NCI-H446 (cell line): ENCODE data around the gene MAPT.
"Not testable (repeated sequence)": the region's sequence is repeated elsewhere in the genome, so short reads cannot be mapped to it uniquely, and the experiment has no call there.

Source experiments
- DNase-seq, 2 experiments: peaks; one replicate each; lab custom pipeline; 2025; lab: John Stamatoyannopoulos, UW

The MAPT gene

GRCh38 chr17:45862127-45862526 lies 32.2 kb upstream of the MAPT start:
- not testable (repeated sequence) for DNase-seq

GRCh38 chr17:45863857-45864654 lies 30.3 kb upstream of the MAPT start:
- DNase-seq: no peak

DNA sequence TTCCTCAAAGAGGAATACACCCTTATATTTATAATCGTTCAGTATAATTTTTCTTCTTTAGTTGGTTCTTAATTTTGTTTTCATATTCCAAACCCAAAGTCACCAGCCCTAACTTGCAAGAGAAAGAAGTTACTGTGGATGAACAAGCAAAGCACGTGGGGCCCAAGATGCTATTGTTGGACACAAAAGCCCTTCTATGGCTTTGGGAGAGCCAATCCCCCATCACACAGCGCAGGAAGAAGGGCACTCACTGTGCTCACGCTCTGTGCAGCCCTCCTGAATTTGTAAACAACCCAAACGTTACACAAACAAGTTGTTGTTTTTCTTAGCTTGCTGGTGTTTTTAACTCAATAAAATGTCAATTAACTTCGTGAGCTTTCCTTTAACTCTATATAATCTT lies 27.2 kb upstream of the MAPT start:
- no peak for DNase-seq

DNA sequence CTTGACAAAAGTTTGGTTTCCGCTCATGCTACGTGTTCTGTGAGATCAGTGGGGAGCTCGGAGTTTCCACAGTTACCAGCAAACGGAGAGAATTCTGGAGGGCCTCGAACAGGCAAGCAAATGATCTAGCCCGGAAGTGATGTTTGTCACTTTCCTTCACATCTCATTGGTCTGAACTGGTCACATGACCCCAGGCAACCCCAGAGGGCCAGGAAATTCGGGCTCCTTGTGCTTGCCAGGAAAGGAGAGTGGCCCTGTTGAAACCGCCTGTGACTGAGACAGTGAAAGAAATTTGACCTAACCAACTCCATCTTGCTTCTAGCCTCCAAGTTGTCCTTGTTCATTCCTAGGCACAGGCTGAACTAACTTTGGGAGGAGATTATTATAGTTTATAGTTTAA lies 26.7 kb upstream of the MAPT start:
- no peak for DNase-seq

DNA sequence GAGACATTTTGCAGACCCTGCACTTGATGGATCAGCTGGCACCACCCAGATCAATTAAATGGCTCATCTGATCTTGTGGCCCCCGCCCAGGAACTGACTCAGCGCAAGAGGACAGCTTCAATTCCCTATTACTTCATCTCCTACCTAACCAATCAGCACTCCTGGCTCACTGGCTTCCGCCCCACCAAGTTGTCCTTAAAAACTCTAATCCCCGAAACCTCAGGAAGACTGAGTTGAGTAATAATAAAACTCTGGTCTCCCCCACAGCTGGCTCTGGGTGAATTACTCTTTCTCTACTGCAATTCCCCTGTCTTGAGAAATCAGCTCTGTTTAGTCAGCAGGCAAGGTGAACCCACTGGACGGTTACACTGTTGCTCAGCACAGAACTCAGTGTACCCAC lies 26.1 kb upstream of the MAPT start:
- DNase-seq: no peak

- no peak for DNase-seq
Observed at GRCh38 chr17:45869676-45870341, 24.5 kb upstream of the MAPT start.

DNA sequence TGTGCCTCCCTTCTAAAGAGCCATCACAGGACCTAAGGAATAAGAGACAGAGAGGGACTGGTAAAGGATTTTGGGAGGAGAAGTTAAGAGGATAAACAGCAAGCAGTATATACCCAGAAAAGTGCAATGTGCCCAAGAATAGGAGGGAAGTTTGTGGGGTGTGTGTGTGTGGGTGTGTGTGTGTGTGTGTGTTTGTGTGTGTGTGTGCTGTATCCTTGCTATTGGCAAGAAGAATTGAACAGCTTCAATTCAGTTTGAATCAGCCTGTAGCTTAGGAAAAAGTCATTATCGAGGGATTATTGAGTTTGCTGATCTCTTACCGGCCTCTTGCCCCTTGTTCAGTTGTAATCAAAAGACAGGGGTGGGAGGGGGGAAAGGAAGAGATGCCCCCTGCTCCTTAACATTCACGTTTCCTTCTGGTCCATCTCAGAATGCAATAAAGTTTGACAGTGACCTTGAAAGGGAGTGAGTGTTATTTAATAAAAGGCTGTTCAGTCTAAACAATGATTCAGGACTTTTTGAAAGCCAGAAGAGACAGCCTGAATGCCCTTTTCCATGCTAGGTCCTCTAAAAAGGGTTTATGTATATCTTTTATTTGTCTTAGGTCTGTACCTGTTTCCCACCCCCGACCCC lies 23.9 kb upstream of the MAPT start:
- no peak for DNase-seq

GRCh38 chr17:45871718-45872117 lies 22.6 kb upstream of the MAPT start:
- no peak for DNase-seq

- DNase-seq: no peak
Observed at GRCh38 chr17:45873728-45874127, 20.6 kb upstream of the MAPT start.

DNA sequence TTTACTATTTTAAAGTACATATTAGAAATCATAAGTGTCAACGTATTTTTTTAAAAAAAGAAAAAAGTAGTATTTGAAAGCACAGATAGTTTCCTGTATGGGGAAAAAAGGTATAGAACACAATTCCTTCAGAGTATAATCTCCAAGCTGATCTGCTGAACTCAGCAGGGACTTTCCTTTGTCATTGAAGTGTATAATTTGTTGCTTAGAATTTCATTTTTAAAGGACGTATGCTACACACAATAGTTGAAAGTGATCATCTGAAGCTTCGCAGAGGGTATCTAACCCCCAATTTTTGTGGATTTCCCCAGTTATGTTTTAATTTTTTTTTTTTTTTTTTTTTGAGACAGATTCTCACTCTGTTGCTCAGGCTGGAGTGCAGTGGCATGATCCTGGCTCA lies 20.2 kb upstream of the MAPT start:
- no peak for DNase-seq

GRCh38 chr17:45876539-45876938 lies 17.8 kb upstream of the MAPT start:
- no peak for DNase-seq

- DNase-seq: no peak
Observed at GRCh38 chr17:45877467-45877866, 16.9 kb upstream of the MAPT start.

DNA sequence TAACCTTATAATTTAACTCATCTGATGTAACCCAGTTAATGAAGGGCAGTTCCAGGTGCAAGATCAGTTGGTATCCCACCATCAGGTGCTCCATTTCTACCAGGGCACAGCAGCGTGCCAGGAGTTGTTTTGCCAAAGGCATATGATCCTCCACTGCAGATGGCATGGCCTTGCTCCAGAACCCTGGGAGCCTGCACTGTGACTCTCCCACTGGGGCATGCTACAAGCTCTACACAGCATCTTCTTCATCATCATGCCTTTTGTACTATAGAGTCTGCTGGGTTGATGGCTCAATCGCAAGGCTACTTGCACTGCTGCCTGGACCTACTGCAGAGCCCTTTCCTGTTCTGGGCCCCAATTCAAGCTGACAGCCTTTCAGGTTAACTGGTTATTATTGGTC lies 11.3 kb upstream of the MAPT start:
- no peak for DNase-seq

DNA sequence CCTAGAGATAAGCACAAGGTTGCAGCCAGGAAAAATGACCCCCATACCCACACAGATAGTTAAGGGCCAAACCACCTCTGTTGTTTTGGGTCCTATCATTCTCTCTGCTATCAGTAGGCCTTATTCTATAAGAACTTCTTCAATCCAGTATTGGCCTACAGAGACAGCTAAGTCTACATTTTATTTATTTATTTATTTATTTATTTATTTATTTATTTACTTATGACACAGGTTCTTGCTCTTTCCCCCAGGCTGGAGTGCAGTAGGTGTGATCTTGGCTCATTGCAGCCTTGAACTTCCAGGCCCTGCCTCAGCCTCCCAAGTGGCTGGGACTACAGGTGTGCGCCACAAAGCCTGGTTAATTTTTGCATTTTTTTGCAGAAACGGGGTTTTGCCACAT lies 7.5 kb upstream of the MAPT start:
- DNase-seq: no peak

GRCh38 chr17:45888392-45888791 lies 6.0 kb upstream of the MAPT start:
- no peak for DNase-seq

- no peak for DNase-seq
Observed at GRCh38 chr17:45889579-45889978, 4.8 kb upstream of the MAPT start.

DNA sequence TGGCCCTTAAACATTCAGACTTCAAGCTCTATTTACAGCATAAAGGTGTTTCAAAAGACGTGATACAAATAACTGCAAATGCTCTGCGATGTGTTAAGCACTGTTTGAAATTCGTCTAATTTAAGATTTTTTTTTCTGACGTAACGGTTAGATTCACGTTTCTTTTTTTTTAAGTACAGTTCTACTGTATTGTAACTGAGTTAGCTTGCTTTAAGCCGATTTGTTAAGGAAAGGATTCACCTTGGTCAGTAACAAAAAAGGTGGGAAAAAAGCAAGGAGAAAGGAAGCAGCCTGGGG lies 681 bp upstream of the MAPT start:
- DNase-seq: no peak

GRCh38 chr17:45895304-45895968 lies 1.1 kb downstream of the MAPT start:
- DNase-seq: peak; percentile 41 to 82

DNA sequence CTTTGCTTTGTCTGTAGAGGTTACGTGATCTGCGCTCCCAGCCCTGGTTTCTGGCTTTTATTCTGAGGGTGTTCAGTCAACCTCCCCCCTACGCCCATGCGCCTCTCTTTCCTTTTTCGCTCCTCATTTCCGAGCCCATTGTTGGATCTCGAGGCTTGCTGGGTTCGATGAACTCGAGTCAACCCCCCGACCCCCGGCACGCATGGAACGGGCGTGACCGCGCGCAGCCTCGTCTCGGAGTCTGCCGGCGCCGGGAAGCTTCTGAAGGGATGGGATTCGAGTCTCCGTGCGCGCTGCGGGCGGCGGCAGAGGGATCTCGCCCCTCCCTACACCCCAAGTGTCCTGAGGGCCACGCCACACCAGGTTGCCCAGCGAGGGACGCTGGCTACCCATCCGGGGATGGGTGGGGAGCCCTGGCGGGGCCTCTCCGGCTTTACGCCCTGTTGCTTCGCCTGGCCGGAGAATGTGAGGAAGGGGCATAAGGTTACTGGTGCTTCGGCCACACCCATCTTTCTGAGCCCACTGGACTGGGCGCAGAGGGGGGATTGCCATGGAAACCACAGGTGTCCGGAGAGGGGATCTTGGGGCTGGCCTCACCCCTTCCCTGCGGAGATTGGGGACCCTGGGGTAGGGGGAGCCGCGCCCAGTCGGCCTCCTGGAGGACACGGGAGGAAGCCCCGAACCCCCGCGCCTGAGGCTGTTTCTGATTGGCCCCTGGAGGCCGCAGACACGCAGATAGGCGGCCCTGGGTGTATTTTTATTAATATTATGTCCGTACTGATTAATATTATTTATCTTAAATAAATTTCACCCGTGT lies 1.8 kb downstream of the MAPT start:
- DNase-seq: no peak

GRCh38 chr17:45896803-45897693 lies 2.7 kb downstream of the MAPT start:
- DNase-seq: no peak

DNA sequence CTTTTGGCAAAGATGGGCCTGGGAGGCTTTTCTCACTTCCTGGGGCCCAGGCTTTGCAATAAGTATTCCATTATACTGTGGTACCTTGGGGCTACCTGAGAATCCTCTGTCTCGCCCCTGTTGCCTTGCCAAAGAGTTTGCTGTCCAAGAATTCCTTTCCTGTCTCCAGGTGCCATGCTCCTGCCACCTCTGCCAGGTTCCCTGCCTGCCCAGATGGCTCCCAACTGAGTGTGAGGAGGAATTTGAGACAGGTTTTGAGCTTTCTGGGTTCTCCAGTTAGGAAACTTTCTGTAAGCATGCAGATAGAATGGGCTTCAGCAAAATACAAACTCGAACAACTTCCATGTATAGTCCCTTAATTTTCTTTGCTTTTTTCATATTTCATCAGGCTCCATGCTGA lies 5.8 kb downstream of the MAPT start:
- DNase-seq: no peak
